ENCODE measurements around the gene GRIN3B. TPM values are rescaled to one million over a fixed set of nuclear protein-coding genes. Genes with fewer than 3 reads are reported as not detected.
A peak's percentile ranks its signal among the peaks of the same experiment; 100 is the strongest.

Gene GRIN3B
- total and polyA plus RNA-seq, 9 of the 15 experiments (the other 6 are each of a cell fraction or from before 2014, with no cell fraction given): 0.06 to 0.95 (median 0.19) TPM; not detected in 6

DNA sequence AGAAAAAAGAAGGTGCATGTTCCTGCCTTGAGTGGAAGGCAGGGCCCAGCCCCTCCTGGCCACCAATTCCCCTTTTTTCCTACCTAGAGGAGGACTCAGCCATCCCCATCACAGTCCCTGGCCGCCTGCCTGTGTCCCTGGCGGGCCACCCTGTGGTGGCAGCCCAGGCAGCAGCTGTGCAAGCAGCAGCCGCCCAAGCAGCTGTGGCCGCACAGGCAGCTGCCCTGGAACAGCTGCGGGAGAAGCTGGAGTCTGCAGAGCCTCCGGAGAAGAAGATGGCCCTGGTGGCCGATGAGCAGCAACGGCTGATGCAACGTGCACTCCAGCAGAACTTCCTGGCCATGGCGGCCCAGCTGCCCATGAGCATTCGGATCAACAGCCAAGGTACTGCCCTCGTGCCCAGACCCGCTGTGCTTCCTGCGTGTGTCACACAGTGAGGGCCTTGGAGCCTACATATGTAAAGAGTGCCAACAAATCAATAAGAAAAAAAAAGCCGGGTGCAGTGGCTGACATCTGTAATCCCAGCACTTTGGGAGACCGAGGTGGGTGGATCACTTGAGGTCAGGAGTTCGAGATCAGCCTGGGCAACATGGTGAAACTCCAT is 33.6 kb upstream of the GRIN3B start (continued):
- no peak for TF ChIP-seq RBM15 (IDR thresholded peaks at IDR 0.05; ENCODE audit: insufficient read depth, low read length)
- no peak for TF ChIP-seq MEF2D (tag; conservative IDR thresholded peaks at IDR 0.05; ENCODE audit: low read depth)
- TF ChIP-seq, protein P1, sequence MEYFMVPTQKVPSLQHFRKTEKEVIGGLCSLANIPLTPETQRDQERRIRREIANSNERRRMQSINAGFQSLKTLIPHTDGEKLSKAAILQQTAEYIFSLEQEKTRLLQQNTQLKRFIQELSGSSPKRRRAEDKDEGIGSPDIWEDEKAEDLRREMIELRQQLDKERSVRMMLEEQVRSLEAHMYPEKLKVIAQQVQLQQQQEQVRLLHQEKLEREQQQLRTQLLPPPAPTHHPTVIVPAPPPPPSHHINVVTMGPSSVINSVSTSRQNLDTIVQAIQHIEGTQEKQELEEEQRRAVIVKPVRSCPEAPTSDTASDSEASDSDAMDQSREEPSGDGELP (CRISPR knock-in tag; IDR thresholded peaks at IDR 0.05; ENCODE audit: borderline replicate concordance): peak; percentile 53; the same call in 1 of the 2 replicates
- no peak for TF ChIP-seq RBM39 (optimal IDR thresholded peaks at IDR 0.05; ENCODE audit: low read depth, low read length)
- TF ChIP-seq ZC3H11A (IDR thresholded peaks at IDR 0.05; ENCODE audit: low read depth, low read length): no peak
- TF ChIP-seq CBFA2T3 (IDR thresholded peaks at IDR 0.05): no peak
- TF ChIP-seq POLR2B (IDR thresholded peaks at IDR 0.05; ENCODE audit: low read depth, partially characterized antibody): no peak
- no peak for TF ChIP-seq ZBED1 (IDR thresholded peaks at IDR 0.05)
- TF ChIP-seq HSF4 (CRISPR knock-in tag; IDR thresholded peaks at IDR 0.05; ENCODE audit: borderline replicate concordance): no peak
- TF ChIP-seq, protein P2, sequence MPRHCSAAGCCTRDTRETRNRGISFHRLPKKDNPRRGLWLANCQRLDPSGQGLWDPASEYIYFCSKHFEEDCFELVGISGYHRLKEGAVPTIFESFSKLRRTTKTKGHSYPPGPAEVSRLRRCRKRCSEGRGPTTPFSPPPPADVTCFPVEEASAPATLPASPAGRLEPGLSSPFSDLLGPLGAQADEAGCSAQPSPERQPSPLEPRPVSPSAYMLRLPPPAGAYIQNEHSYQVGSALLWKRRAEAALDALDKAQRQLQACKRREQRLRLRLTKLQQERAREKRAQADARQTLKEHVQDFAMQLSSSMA (CRISPR knock-in tag; IDR thresholded peaks at IDR 0.05): no peak
- TF ChIP-seq ZNF764 (CRISPR knock-in tag; IDR thresholded peaks at IDR 0.05; ENCODE audit: low read depth): no peak
- no peak for TF ChIP-seq BRCA1 (IDR thresholded peaks at IDR 0.05)
- no peak for TF ChIP-seq BRCA1 (CRISPR knock-in tag; IDR thresholded peaks at IDR 0.05)
- TF ChIP-seq, protein P3, sequence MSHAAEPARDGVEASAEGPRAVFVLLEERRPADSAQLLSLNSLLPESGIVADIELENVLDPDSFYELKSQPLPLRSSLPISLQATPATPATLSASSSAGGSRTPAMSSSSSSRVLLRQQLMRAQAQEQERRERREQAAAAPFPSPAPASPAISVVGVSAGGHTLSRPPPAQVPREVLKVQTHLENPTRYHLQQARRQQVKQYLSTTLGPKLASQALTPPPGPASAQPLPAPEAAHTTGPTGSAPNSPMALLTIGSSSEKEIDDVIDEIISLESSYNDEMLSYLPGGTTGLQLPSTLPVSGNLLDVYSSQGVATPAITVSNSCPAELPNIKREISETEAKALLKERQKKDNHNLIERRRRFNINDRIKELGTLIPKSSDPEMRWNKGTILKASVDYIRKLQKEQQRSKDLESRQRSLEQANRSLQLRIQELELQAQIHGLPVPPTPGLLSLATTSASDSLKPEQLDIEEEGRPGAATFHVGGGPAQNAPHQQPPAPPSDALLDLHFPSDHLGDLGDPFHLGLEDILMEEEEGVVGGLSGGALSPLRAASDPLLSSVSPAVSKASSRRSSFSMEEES (CRISPR knock-in tag; IDR thresholded peaks at IDR 0.05): no peak
- TF ChIP-seq PHTF2 (CRISPR knock-in tag; IDR thresholded peaks at IDR 0.05): no peak
- no peak for TF ChIP-seq MEIS2 (IDR thresholded peaks at IDR 0.05; ENCODE audit: partially characterized antibody)
- no peak for TF ChIP-seq ARHGAP35 (IDR thresholded peaks at IDR 0.05; ENCODE audit: partially characterized antibody)
- TF ChIP-seq PURB (CRISPR knock-in tag; IDR thresholded peaks at IDR 0.05; ENCODE audit: low read depth): no peak
- TF ChIP-seq CHD1 (IDR thresholded peaks at IDR 0.05; ENCODE audit: low read length): no peak
- TF ChIP-seq SMARCA4 (IDR thresholded peaks at IDR 0.05): no peak
- TF ChIP-seq RBM25 (IDR thresholded peaks at IDR 0.05; ENCODE audit: low read depth, low read length, severe bottlenecking): peak; percentile 24
- no peak for TF ChIP-seq TARDBP (IDR thresholded peaks at IDR 0.05)
- no peak for TF ChIP-seq ZNF41 (CRISPR knock-in tag; conservative IDR thresholded peaks at IDR 0.05)
- TF ChIP-seq MED1 (CRISPR knock-in tag; IDR thresholded peaks at IDR 0.05; ENCODE audit: borderline replicate concordance): no peak
- no peak for TF ChIP-seq STAT5B (CRISPR knock-in tag; IDR thresholded peaks at IDR 0.05)
- no peak for TF ChIP-seq ZNF79 (CRISPR knock-in tag; IDR thresholded peaks at IDR 0.05; ENCODE audit: low read depth)
- no peak for TF ChIP-seq SREBF2 (CRISPR knock-in tag; IDR thresholded peaks at IDR 0.05)

All from K562 (cell line).